CD8-positive, alpha-beta memory T cell (primary cell): ENCODE results near the gene HSFX1. TPM values are rescaled to one million over a fixed set of nuclear protein-coding genes. Genes with fewer than 3 reads are reported as not detected.
"Not testable (repeated sequence)": the region's sequence is repeated elsewhere in the genome, so short reads cannot be mapped to it uniquely, and the experiment has no call there.

Experiments
- CTCF ChIA-PET: fragments of 350-600 bp; sonication (Branson Sonifier 250); formaldehyde crosslinking; loops from one replicate; lab custom pipeline; 2021; ENCODE audit warnings: antibody characterized with exemption; lab: Charles Lee
- POLR2A ChIA-PET: fragments of 350-600 bp; sonication (Branson Sonifier 250); formaldehyde crosslinking; loops from one replicate; lab custom pipeline; 2021; ENCODE audit warnings: antibody characterized with exemption; lab: Charles Lee
- DNase-seq, 5 donors: peaks; one replicate each; pipeline versions ENCODE4 v3.0.0 to v3.0.0-alpha.2; 2020 to 2022; ENCODE audit warnings: mixed read lengths in 1 of 5
- H3K27ac ChIP-seq: one replicate; pipeline ENCODE4 v1.7.0; 2013; ENCODE audit warnings: low read depth, mild to moderate bottlenecking, low read length, moderate library complexity
- H3K27me3 ChIP-seq: 2 replicates; pipeline ENCODE4 v1.7.0; 2013; ENCODE audit warnings: low read length, mild to moderate bottlenecking; ENCODE audit not compliant: insufficient read depth, poor library complexity, severe bottlenecking
- H3K36me3 ChIP-seq: 2 replicates; pipeline ENCODE4 v1.7.0; 2013; ENCODE audit warnings: mild to moderate bottlenecking, low read length, moderate library complexity; ENCODE audit not compliant: insufficient read depth
- H3K4me1 ChIP-seq: 2 replicates; pipeline ENCODE4 v1.7.0; 2013; ENCODE audit warnings: mild to moderate bottlenecking, low read length, moderate library complexity; ENCODE audit not compliant: insufficient read depth
- H3K4me3 ChIP-seq: 2 replicates; pipeline ENCODE4 v1.7.0; 2013; ENCODE audit warnings: mild to moderate bottlenecking, low read length
- H3K9me3 ChIP-seq: 2 replicates; pipeline ENCODE4 v1.7.0; 2013; ENCODE audit warnings: mild to moderate bottlenecking, low read length
- H3K27ac Mint-ChIP-seq, 8 donors: one replicate each; pipeline ENCODE4 v1.8.0; 2020 to 2021; ENCODE audit warnings: mixed read lengths in 8 of 8, mild to moderate bottlenecking in 6 of 8, inconsistent platforms in 3 of 8, moderate library complexity in 3 of 8
- H3K27me3 Mint-ChIP-seq, 2 donors: one replicate each; pipeline ENCODE4 v1.8.0; 2020 to 2021; ENCODE audit warnings: mixed read lengths in 2 of 2, mild to moderate bottlenecking in 1 of 2, moderate library complexity in 1 of 2
- H3K36me3 Mint-ChIP-seq, 3 donors: one replicate each; pipeline ENCODE4 v1.8.0; 2020 to 2021; ENCODE audit warnings: mixed read lengths in 3 of 3, inconsistent platforms in 1 of 3, mild to moderate bottlenecking in 1 of 3
- H3K4me1 Mint-ChIP-seq, 3 donors: one replicate each; pipeline ENCODE4 v1.8.0; 2020 to 2021; ENCODE audit warnings: mixed read lengths in 3 of 3, inconsistent platforms in 1 of 3, mild to moderate bottlenecking in 1 of 3
- H3K4me3 Mint-ChIP-seq, 7 donors: one replicate each; pipeline ENCODE4 v1.8.0; 2020 to 2021; ENCODE audit warnings: mixed read lengths in 7 of 7, mild to moderate bottlenecking in 6 of 7, moderate library complexity in 4 of 7, inconsistent platforms in 2 of 7
- H3K9me3 Mint-ChIP-seq, 5 donors: one replicate each; pipeline ENCODE4 v1.8.0; 2020 to 2022; ENCODE audit warnings: mixed read lengths in 5 of 5, mild to moderate bottlenecking in 3 of 5, moderate library complexity in 2 of 5, inconsistent platforms in 1 of 5
- polyA plus RNA-seq: library from polyadenylated mRNA; unstranded; fragments of 300-500 nt; fragmentation: Illumina TruSeq; gene quantifications from one replicate; pipeline ENCODE4 v1.2.3, GENCODE V29; 2021
- total RNA-seq, 2 experiments: library from RNA; stranded (reverse); gene quantifications; one replicate each; pipeline ENCODE4 v1.2.3, GENCODE V29; 2021

Gene HSFX1
- under 1 TPM in 1 of 2 experiments, not detected in 1; 0.29 TPM for total RNA-seq
- polyA plus RNA-seq: 0.14 TPM

- H3K9me3 ChIP-seq, H3K4me3 Mint-ChIP-seq, H3K36me3 Mint-ChIP-seq, H3K36me3 ChIP-seq, POLR2A ChIA-PET, H3K4me3 ChIP-seq, H3K9me3 Mint-ChIP-seq, CTCF ChIA-PET, H3K4me1 ChIP-seq, H3K27me3 ChIP-seq, H3K27ac Mint-ChIP-seq, H3K27me3 Mint-ChIP-seq, H3K4me1 Mint-ChIP-seq, H3K27ac ChIP-seq, DNase-seq: not testable (repeated sequence)
These were observed at the start of gene HSFX1 for GRCh38 chrX:149773768-149774167. Gene HSFX1, plus strand, starts transcription at chrX:149774068. Its CDS starts 614 bp downstream, at chrX:149774682.

- H3K36me3 Mint-ChIP-seq, CTCF ChIA-PET, H3K36me3 ChIP-seq, H3K9me3 Mint-ChIP-seq, DNase-seq, H3K27me3 ChIP-seq, H3K4me3 ChIP-seq, H3K9me3 ChIP-seq, H3K27me3 Mint-ChIP-seq, H3K4me1 Mint-ChIP-seq, H3K4me3 Mint-ChIP-seq, H3K27ac Mint-ChIP-seq, POLR2A ChIA-PET, H3K27ac ChIP-seq, H3K4me1 ChIP-seq: not testable (repeated sequence)
These were observed 46.6 kb upstream of the HSFX1 start for GRCh38 chrX:149727308-149727707.

GRCh38 chrX:149742269-149742668 is 31.6 kb upstream of the HSFX1 start:
- H3K27ac ChIP-seq, DNase-seq, H3K4me1 ChIP-seq, POLR2A ChIA-PET, H3K36me3 Mint-ChIP-seq, H3K9me3 Mint-ChIP-seq, H3K9me3 ChIP-seq, H3K4me1 Mint-ChIP-seq, H3K36me3 ChIP-seq, H3K27me3 ChIP-seq, H3K27ac Mint-ChIP-seq, CTCF ChIA-PET, H3K4me3 ChIP-seq, H3K27me3 Mint-ChIP-seq, H3K4me3 Mint-ChIP-seq: not testable (repeated sequence)

GRCh38 chrX:149746390-149747007 is 27.4 kb upstream of the HSFX1 start:
- H3K36me3 Mint-ChIP-seq, H3K36me3 ChIP-seq, DNase-seq, H3K27me3 ChIP-seq, H3K4me3 Mint-ChIP-seq, POLR2A ChIA-PET, H3K9me3 ChIP-seq, H3K4me1 ChIP-seq, H3K27ac ChIP-seq, H3K27ac Mint-ChIP-seq, H3K4me1 Mint-ChIP-seq, H3K27me3 Mint-ChIP-seq, H3K9me3 Mint-ChIP-seq, H3K4me3 ChIP-seq, CTCF ChIA-PET: not testable (repeated sequence)

GRCh38 chrX:149757206-149758067 is 16.4 kb upstream of the HSFX1 start:
- CTCF ChIA-PET: no interaction called here
- Histone ChIP-seq H3K9me3 (no peaks in the 10 kb centered on the region), H3K36me3 (no peaks in the 10 kb centered on the region), H3K4me1 (no peaks in the 10 kb centered on the region), H3K27ac (no peak overlapping the region), H3K27me3 (no peaks in the 10 kb centered on the region), H3K4me3 (no peak overlapping the region)
- Mint-ChIP-seq H3K36me3 (no peaks in the 10 kb centered on the region), H3K4me3 (no peak overlapping the region), H3K27me3 (peaks cover 3 to 12% of the 10 kb centered on the region in 2 donors), H3K27ac (no peak overlapping the region), H3K4me1 (no peaks in the 10 kb centered on the region), H3K9me3 (no peaks in the 10 kb centered on the region)
- POLR2A ChIA-PET: no interaction called here
- DNase-seq: no peak

- Mint-ChIP-seq H3K27ac (no peak overlapping the region), H3K36me3 (no peaks in the 10 kb centered on the region), H3K4me3 (no peak overlapping the region), H3K27me3 (peaks cover 3 to 10% of the 10 kb centered on the region in 2 donors), H3K4me1 (no peaks in the 10 kb centered on the region), H3K9me3 (no peaks in the 10 kb centered on the region)
- no peak overlapping the region for H3K27ac ChIP-seq
- ChIA-PET CTCF (no interaction called here), POLR2A (no interaction called here)
- H3K9me3 ChIP-seq: no peaks in the 10 kb centered on the region
- no peak for DNase-seq
- H3K27me3 ChIP-seq: no peaks in the 10 kb centered on the region
- no peaks in the 10 kb centered on the region for H3K36me3 ChIP-seq
- no peak overlapping the region for H3K4me3 ChIP-seq
- no peaks in the 10 kb centered on the region for H3K4me1 ChIP-seq
These were observed 15.7 kb upstream of the HSFX1 start for GRCh38 chrX:149758068-149758714.

GRCh38 chrX:149758715-149759078 is 15.2 kb upstream of the HSFX1 start:
- H3K27ac Mint-ChIP-seq, H3K27me3 ChIP-seq, DNase-seq, H3K4me1 Mint-ChIP-seq, POLR2A ChIA-PET, H3K9me3 ChIP-seq, H3K4me3 Mint-ChIP-seq, H3K36me3 Mint-ChIP-seq, H3K4me3 ChIP-seq, H3K27ac ChIP-seq, H3K4me1 ChIP-seq, H3K36me3 ChIP-seq, H3K9me3 Mint-ChIP-seq, CTCF ChIA-PET: not testable (repeated sequence)
- H3K27me3 Mint-ChIP-seq: peaks cover 3 to 10% of the 10 kb centered on the region in 2 donors

- no peaks in the 10 kb centered on the region for H3K36me3 Mint-ChIP-seq
- peaks cover 3 to 14% of the 10 kb centered on the region in 2 donors for H3K27me3 Mint-ChIP-seq
- no peaks in the 10 kb centered on the region for H3K4me1 Mint-ChIP-seq
- Histone ChIP-seq H3K27me3 (no peaks in the 10 kb centered on the region), H3K9me3 (no peaks in the 10 kb centered on the region), H3K4me3 (no peak overlapping the region), H3K36me3 (no peaks in the 10 kb centered on the region), H3K4me1 (no peaks in the 10 kb centered on the region), H3K27ac (no peak overlapping the region)
- no peak overlapping the region for H3K27ac Mint-ChIP-seq
- no peaks in the 10 kb centered on the region for H3K9me3 Mint-ChIP-seq
- H3K4me3 Mint-ChIP-seq: no peak overlapping the region
- ChIA-PET CTCF (no interaction called here), POLR2A (no interaction called here)
- DNase-seq: no peak
These were observed 14.0 kb upstream of the HSFX1 start for GRCh38 chrX:149759824-149760223.
